GM06990 (cell line): ENCODE measurements around the gene DNM1.

Experiments
- DNase-seq: peaks from one replicate; pipeline ENCODE4 v3.0.0-alpha.2; 2011; ENCODE audit not compliant: insufficient read length; ENCODE audit errors: extremely low read depth
- H3K27me3 ChIP-seq: replicated peaks from 2 replicates; pipeline ENCODE4 v1.6.0; 2011; ENCODE audit warnings: low read length; ENCODE audit not compliant: control insufficient read depth, insufficient read depth
- H3K36me3 ChIP-seq: 2 replicates; pipeline ENCODE4 v1.5.1; 2011; ENCODE audit warnings: low read length; ENCODE audit not compliant: control insufficient read depth, insufficient read depth
- H3K4me3 ChIP-seq: replicated peaks from 2 replicates; pipeline ENCODE4 v1.5.1; 2011; ENCODE audit warnings: low read depth, mild to moderate bottlenecking, control low read depth, low read length
- CTCF ChIP-seq: IDR thresholded peaks from 2 replicates; pipeline ENCODE4 v1.5.1; 2011; ENCODE audit warnings: low read length, control low read depth, mild to moderate bottlenecking, inconsistent platforms; ENCODE audit not compliant: insufficient read depth, poor library complexity, severe bottlenecking

The DNM1 gene

GRCh38 chr9:128193469-128194096 lies 9.6 kb upstream of the DNM1 start:
- H3K4me3 ChIP-seq = no peak overlapping the region
- H3K27me3 ChIP-seq = no peaks in the 10 kb centered on the region
- no peak for TF ChIP-seq CTCF
- no peak for DNase-seq
- no peaks in the 10 kb centered on the region for H3K36me3 ChIP-seq

- Histone ChIP-seq H3K4me3 (no peak overlapping the region), H3K27me3 (peaks cover 4% of the 10 kb centered on the region), H3K36me3 (no peaks in the 10 kb centered on the region)
- peak; percentile 1 for TF ChIP-seq CTCF
- no peak for DNase-seq
These were observed 1.5 kb upstream of the DNM1 start for GRCh38 chr9:128201441-128202369.

GRCh38 chr9:128202648-128203023 lies 543 bp upstream of the DNM1 start:
- DNase-seq = no peak
- Histone ChIP-seq H3K4me3 (no peak overlapping the region), H3K27me3 (peaks cover 4% of the 10 kb centered on the region), H3K36me3 (no peaks in the 10 kb centered on the region)
- no peak for TF ChIP-seq CTCF

- Histone ChIP-seq H3K27me3 (peaks cover 4% of the 10 kb centered on the region), H3K4me3 (peak overlapping the region; percentile 56), H3K36me3 (no peaks in the 10 kb centered on the region)
- no peak for DNase-seq
- no peak for TF ChIP-seq CTCF
These were observed 750 bp downstream of the DNM1 start for GRCh38 chr9:128203707-128204551.

GRCh38 chr9:128204858-128205257 lies 1.7 kb downstream of the DNM1 start:
- H3K4me3 ChIP-seq = no peak overlapping the region
- TF ChIP-seq CTCF = no peak

More at GRCh38 chr9:128204858-128205257, 1.7 kb downstream of the DNM1 start:
- no peaks in the 10 kb centered on the region for H3K36me3 ChIP-seq
- H3K27me3 ChIP-seq = peaks cover 4% of the 10 kb centered on the region
- DNase-seq = no peak
